Mucosa of descending colon (tissue), 3 donors: ENCODE measurements around the gene IL9R. TPM values are rescaled to one million over a fixed set of nuclear protein-coding genes. Genes with fewer than 3 reads are reported as not detected.
"Not testable (repeated sequence)": the region's sequence is repeated elsewhere in the genome, so short reads cannot be mapped to it uniquely, and the experiment has no call there.

Experiments used
- ATAC-seq: fragments of 200-7000 bp; cut with Tn5 transposase; one replicate; pipeline ENCODE4 v1.9.1; 2020; ENCODE audit warnings: mild to moderate bottlenecking, moderate library complexity
- DNase-seq, 3 donors: peaks; one replicate each; pipeline ENCODE4 v3.0.0-alpha.2; 2020
- H3K36me3 ChIP-seq: fragments of 200-600 bp; one replicate; pipeline ENCODE4 v1.8.0; 2021; ENCODE audit warnings: low read depth, mild to moderate bottlenecking
- H3K4me1 ChIP-seq: fragments of 200-600 bp; one replicate; pipeline ENCODE4 v1.8.0; 2021; ENCODE audit warnings: low read depth, mild to moderate bottlenecking
- H3K4me3 ChIP-seq: fragments of 200-600 bp; one replicate; pipeline ENCODE4 v1.8.0; 2021; ENCODE audit warnings: mild to moderate bottlenecking
- H3K9me3 ChIP-seq: fragments of 200-600 bp; one replicate; pipeline ENCODE4 v1.8.0; 2021; ENCODE audit warnings: mild to moderate bottlenecking
- CTCF ChIP-seq: fragments of 200-600 bp; IDR thresholded peaks from one replicate; pipeline ENCODE4 v1.8.0; 2022; ENCODE audit warnings: antibody characterized with exemption, mild to moderate bottlenecking
- intact Hi-C, 2 donors: fragments of 100-400 bp; cut with DNase I in 1 of 2; cut with micrococcal nuclease in 1 of 2; formaldehyde crosslinking; loops; one replicate each; pipeline versions ENCODE4 v1.11.0 to v1.11.1; 2022; cut with DNase I, micrococcal nuclease
- total RNA-seq, 3 donors: library from RNA; stranded (reverse); fragmentation: NEBNext Ultra II Directional in 2 of 3; extraction: Animal tissue kit (Norgen Biotek cat#: 25700) in 2 of 3; gene quantifications; one replicate each; pipeline versions ENCODE4 v1.2.1 to v1.2.4, GENCODE V29; 2021 to 2023
- donor health status: DM: no; HTN: no; CAD: no; lungs with moderate emphysema.
- donor health status: DM: no; HTN: no; CAD: no.
- donor health status: DM: no; HTN: yes; CAD: no.

Gene IL9R
- total RNA-seq, 3 donors from 2014 or later: 0.63 to 2.4 (median 1.0) TPM

DNA sequence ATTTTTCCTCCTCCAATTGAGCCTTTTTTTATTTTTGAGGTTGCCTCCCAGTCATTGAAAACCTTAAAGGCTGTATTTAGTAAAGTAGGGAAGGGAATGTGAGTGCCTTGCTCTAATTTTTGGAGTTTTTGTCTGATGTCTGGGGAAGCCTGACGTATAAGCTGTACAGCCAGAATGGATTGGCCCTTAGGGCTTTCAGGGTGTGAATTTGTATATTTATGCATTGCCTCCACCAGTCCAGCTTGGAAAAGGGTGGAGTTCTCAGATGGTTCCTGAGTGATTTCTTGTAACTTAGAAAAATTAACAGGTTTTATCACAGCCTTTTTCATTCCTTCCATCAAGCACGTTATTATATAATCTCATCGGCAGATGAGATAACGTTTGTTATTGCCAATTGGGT, 8.6 kb upstream of the IL9R start:
- no peak for ATAC-seq
- Histone ChIP-seq H3K36me3 (no peaks in the 10 kb centered on the region), H3K4me1 (no peaks in the 10 kb centered on the region), H3K4me3 (no peak overlapping the region), H3K9me3 (peaks cover 2% of the 10 kb centered on the region)
- no peak for DNase-seq
- intact Hi-C loops: no loop called here
- TF ChIP-seq CTCF: no peak

- Histone ChIP-seq H3K9me3 (no peaks in the 10 kb centered on the region), H3K4me3 (no peak overlapping the region), H3K4me1 (no peaks in the 10 kb centered on the region), H3K36me3 (no peaks in the 10 kb centered on the region)
- ATAC-seq (no peak), DNase-seq (no peak)
- intact Hi-C loops: no loop called here
- no peak for TF ChIP-seq CTCF
Observed at GRCh38 chrX:155993421-155993820, 4.1 kb upstream of the IL9R start.

DNA sequence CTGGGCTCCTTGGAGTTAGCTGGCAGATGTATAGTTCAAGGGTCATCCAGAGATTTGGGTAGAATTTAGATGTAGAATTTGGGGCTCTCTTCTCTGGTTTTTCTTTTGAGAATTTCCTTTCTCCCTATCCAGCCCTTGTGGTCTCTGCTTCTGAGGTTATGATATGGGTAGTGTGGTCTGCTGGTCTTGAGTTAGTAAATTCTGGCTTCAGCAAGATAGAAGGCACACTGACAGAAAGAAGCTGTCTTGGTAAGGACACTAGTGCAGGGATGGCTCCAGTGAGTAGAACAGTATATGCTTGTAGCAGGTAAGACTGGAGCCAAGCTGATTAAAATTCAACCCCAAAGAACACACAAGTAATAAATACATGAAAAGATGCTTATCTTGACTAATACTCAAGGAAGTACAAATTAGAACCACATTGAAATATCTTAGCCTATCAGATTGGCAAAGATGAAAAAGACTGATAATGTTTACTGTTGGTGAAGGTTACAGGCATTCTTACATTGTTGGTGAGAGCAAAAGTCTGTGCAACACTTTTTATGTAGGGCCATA, 2.1 kb upstream of the IL9R start:
- Histone ChIP-seq H3K36me3 (no peaks in the 10 kb centered on the region), H3K4me1 (no peaks in the 10 kb centered on the region), H3K4me3 (no peak overlapping the region), H3K9me3 (no peaks in the 10 kb centered on the region)
- intact Hi-C loops: no loop called here
- ATAC-seq: no peak
- DNase-seq: no peak
- no peak for TF ChIP-seq CTCF

DNA sequence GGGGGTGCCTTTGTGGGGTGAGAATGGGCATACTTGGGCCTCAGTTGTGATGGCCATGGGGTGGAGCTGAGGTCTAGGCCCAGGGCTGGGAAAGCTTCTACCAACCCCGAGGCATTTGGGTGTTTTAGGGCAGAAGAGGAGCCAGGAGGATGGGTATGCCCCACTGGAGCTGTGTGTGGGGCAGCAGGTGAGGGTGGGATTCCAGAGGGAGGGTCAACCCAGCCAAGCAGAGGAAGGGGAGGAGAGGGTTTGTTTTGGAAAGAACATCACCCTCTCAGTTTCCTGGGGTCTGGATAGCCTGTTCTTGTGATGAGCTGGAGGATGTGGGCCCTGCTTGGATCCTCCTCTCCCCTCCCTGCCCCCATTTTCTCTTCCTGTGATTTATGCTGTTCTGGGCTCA, 620 bp downstream of the IL9R start:
- DNase-seq (no peak), ATAC-seq (no peak)
- no peaks in the 10 kb centered on the region for H3K36me3 ChIP-seq
- intact Hi-C loops: no loop called here
- no peaks in the 10 kb centered on the region for H3K9me3 ChIP-seq
- no peaks in the 10 kb centered on the region for H3K4me1 ChIP-seq
- no peak overlapping the region for H3K4me3 ChIP-seq
- TF ChIP-seq CTCF: no peak

DNA sequence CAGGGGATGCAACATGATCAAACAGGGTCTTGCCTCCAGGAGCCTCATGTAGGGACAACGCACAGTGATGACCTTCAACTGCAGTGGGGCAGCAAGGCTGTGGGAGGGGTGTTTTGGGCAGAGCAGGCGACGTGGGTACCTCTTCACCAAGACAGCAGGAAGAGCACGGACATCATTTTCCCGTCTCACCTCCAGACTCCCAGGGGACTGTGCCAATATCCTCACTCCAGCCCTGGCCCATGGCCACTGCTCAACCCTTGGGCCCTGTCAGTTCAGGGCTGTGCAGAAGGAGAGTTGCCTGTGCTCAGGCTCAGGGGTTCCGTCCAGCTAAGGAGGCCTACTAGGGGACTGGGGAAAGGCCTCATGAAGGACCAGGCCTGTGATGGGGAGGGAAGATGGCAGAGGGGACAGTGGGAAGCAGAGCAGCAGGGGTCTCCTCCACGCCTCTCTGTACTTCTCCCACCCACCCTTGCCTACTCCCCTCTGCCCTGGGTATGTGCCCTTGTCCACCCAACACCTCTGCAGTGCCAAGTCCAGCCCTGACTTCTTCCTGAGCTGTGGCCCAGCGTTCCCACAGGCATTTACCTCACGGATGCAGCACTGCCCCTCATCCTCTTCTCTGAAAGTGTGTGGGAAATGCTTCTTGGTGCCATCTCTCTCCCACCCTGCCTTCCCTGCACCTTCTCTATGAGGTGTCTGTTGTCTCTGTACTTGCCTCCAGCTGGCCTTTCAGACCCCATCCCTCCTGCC, 1.4 kb downstream of the IL9R start:
- no peak overlapping the region for H3K4me3 ChIP-seq
- no peaks in the 10 kb centered on the region for H3K9me3 ChIP-seq
- ATAC-seq (no peak), DNase-seq (no peak)
- no peaks in the 10 kb centered on the region for H3K36me3 ChIP-seq
- intact Hi-C loops: no loop called here
- no peak for TF ChIP-seq CTCF
- H3K4me1 ChIP-seq: no peaks in the 10 kb centered on the region

DNA sequence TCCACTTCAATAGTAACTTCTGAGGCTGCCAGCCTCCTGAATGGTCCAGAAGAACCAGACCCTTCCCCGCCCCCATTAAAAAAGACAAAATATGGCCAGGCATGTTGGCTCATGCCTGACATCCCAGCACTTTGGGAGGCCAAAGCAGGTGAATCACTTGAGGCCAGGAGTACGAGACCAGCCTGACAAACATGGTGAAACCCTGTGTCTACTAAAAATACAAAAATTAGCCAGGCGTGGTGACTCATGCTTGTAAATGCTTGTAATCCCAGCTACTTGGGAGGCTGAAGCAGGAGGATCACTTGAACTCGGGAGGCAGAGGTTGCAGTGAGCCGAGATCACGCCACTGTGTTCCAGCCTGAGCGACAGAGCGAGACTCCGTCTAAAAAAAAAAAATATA, 2.3 kb downstream of the IL9R start:
- intact Hi-C loops: not testable (repeated sequence)

More for the DNA sequence above, 2.3 kb downstream of the IL9R start:
- H3K4me1 ChIP-seq, DNase-seq, H3K4me3 ChIP-seq, H3K36me3 ChIP-seq, ATAC-seq, H3K9me3 ChIP-seq: not testable (repeated sequence)
